Mesothelial cell of epicardium (in vitro differentiated cells): ENCODE results near the gene RIPK3. TPM values are rescaled to one million over a fixed set of nuclear protein-coding genes. Genes with fewer than 3 reads are reported as not detected.

Experiments
- DNase-seq, 2 experiments: peaks; one replicate each; pipeline ENCODE4 v3.0.0; 2021; ENCODE audit warnings: low spot score in 2 of 2; ENCODE audit not compliant: unreplicated experiment in 2 of 2
- H3K27ac Mint-ChIP-seq: 2 replicates; pipeline ENCODE4 v1.8.0; 2021; ENCODE audit warnings: mixed read lengths
- H3K27me3 Mint-ChIP-seq: 2 replicates; pipeline ENCODE4 v1.8.0; 2021; ENCODE audit warnings: low read depth, mixed read lengths
- H3K36me3 Mint-ChIP-seq: 2 replicates; pipeline ENCODE4 v1.8.0; 2021; ENCODE audit warnings: mixed read lengths
- H3K4me1 Mint-ChIP-seq: 2 replicates; pipeline ENCODE4 v1.8.0; 2021; ENCODE audit warnings: mixed read lengths
- H3K4me3 Mint-ChIP-seq: 2 replicates; pipeline ENCODE4 v1.8.0; 2021; ENCODE audit warnings: mild to moderate bottlenecking, moderate library complexity, mixed read lengths
- H3K9me3 Mint-ChIP-seq: 2 replicates; pipeline ENCODE4 v1.8.0; 2021; ENCODE audit warnings: mixed read lengths
- total RNA-seq: library from RNA; stranded (reverse); gene quantifications from 3 replicates; pipeline ENCODE4 v1.2.1, GENCODE V29; 2021
- TF ChIP-seq, protein P1 (sequence below): fragments of 200-600 bp; sonication (generic); IDR thresholded peaks from one replicate; pipeline ENCODE4 v1.5.0; 2021; ENCODE audit warnings: antibody characterized with exemption; ENCODE audit not compliant: unreplicated experiment

Gene RIPK3
- total RNA-seq, 1 donor from 2014 or later: 2.0 TPM

DNA sequence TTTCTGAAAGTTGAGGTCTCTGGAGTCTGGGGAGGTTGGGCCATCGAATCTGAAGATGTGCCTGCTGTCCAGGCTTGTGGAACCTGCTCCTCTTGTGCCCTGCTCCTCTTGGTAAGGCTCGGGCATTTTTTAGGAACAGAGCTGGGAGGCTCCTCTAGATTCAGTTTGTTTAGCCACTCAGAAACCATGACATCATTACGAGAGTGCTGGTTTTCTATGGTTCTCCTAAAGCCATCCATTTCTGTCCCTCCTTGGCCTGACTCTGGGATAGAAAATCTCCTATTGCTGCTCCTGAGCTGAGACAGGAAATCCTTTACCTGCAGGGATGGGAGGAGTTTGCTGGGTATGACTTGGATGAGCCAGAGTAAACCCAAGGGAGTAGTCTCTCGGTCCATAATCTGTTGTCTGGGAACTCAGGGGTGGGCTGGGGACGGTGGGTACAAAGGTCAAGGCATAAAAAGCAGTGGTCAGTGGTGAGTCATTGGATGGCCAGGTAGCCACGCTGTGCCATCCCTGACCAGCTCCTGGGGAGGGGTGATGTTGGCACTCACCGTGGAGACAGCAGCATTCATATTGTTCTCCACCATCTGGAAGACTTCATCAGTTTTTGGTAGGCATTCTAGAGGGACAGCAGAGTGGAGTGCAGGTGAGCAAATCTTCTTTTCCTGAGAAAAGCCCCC is 2.5 kb downstream of the RIPK3 start:
- no peak for DNase-seq
- Mint-ChIP-seq H3K4me1 (peaks cover 20% of the 10 kb centered on the region), H3K27ac (no peak overlapping the region), H3K4me3 (no peak overlapping the region), H3K27me3 (peaks cover 96% of the 10 kb centered on the region), H3K36me3 (no peaks in the 10 kb centered on the region), H3K9me3 (no peaks in the 10 kb centered on the region)
- TF ChIP-seq, protein P1, sequence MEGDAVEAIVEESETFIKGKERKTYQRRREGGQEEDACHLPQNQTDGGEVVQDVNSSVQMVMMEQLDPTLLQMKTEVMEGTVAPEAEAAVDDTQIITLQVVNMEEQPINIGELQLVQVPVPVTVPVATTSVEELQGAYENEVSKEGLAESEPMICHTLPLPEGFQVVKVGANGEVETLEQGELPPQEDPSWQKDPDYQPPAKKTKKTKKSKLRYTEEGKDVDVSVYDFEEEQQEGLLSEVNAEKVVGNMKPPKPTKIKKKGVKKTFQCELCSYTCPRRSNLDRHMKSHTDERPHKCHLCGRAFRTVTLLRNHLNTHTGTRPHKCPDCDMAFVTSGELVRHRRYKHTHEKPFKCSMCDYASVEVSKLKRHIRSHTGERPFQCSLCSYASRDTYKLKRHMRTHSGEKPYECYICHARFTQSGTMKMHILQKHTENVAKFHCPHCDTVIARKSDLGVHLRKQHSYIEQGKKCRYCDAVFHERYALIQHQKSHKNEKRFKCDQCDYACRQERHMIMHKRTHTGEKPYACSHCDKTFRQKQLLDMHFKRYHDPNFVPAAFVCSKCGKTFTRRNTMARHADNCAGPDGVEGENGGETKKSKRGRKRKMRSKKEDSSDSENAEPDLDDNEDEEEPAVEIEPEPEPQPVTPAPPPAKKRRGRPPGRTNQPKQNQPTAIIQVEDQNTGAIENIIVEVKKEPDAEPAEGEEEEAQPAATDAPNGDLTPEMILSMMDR: no peak

DNA sequence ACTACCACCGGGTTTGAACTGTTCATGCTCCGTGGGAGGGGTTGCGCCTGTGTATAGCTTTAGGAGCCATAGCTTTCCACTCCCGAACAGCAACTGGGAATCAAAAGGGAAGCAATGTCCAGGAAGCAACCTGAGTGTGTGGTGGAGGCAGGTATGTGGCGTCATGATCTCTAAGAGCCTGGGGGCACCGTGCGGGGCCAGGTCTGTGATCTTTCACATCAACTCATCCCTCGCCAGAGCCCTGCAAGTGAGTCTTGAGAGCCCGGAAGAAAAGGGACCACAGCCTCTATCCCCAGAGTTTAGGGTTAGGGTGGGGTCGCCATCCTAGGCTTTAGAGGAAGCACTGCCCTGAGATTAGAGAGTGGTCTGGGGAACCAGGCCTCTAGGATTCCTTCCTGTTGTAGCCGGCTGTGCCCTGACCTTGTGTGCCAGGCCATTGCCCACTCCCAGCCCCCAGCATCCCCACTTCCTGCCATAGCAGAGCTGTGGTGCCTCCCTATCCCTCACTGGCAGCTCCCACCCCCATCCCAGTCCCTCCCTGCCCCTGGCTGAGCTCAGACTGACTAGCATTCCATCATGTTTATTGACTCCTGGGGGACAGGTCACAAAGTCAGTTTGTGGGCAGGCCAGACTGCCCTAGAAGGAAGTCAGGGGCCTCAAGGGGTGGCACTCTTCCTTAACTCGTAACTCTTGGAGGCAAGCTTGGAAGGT is 4.2 kb downstream of the RIPK3 start:
- H3K4me1 Mint-ChIP-seq: peaks cover 24% of the 10 kb centered on the region
- no peaks in the 10 kb centered on the region for H3K9me3 Mint-ChIP-seq
- H3K36me3 Mint-ChIP-seq: no peaks in the 10 kb centered on the region
- H3K27ac Mint-ChIP-seq: no peak overlapping the region
- DNase-seq: no peak
- peaks cover 93% of the 10 kb centered on the region for H3K27me3 Mint-ChIP-seq
- peak overlapping the region; percentile 48 for H3K4me3 Mint-ChIP-seq
- TF ChIP-seq, protein P1: no peak

DNA sequence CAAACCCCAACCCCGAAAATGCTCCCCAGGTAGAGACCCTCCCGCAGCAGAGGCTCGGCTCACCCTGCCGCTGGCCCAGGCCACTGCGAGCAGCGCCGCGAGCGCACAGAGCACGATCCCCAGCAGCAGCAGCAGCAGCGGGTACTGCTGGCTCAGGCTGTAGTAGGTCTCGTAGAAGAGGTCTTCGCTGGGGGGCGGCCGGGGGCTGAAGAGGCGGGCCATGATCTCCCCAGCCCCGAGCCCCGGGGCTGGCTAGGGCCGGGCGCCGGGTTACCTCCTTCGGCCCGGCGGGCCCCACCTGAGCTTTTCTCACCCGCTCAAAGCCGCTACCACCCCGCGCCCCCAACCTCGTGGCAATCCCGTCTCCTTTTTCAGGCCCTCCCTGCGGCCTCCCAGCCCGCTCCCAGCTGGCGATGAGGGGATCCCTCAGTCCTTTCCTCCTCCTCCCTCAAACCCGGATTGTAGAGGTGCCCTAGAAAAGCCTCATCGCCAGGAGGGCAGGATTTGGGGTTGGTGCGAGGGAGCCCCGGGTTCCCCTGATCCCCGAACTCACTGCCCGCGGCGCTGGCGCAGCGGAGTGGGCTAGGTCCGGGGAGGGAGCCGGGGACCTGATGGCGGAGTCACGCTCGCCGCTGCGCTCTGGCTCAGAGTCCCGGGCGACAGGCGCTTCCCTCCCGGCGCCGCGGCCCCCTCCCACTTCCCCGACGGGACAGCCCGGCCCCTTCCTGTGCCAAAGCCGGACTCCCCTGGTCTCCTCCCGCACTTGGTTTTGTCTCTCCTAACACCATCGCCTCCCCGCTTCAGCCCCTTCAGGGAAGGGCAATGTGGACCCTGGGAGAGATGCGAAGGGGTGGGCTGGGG is 5.1 kb downstream of the RIPK3 start, which contains the start of gene ADCY4:
Gene ADCY4 (minus strand): TSS at position 641 of the 861 bp plus-strand sequence. CDS start 419 bp downstream, at position 222.
- H3K4me1 Mint-ChIP-seq: peaks cover 21% of the 10 kb centered on the region
- TF ChIP-seq, protein P1: no peak
- H3K27me3 Mint-ChIP-seq: peaks cover 87% of the 10 kb centered on the region
- no peaks in the 10 kb centered on the region for H3K36me3 Mint-ChIP-seq
- H3K9me3 Mint-ChIP-seq: no peaks in the 10 kb centered on the region
- DNase-seq: no peak
- peak within 1 kb of the TSS; percentile 57 for H3K4me3 Mint-ChIP-seq
- no peak within 1 kb of the TSS for H3K27ac Mint-ChIP-seq

DNA sequence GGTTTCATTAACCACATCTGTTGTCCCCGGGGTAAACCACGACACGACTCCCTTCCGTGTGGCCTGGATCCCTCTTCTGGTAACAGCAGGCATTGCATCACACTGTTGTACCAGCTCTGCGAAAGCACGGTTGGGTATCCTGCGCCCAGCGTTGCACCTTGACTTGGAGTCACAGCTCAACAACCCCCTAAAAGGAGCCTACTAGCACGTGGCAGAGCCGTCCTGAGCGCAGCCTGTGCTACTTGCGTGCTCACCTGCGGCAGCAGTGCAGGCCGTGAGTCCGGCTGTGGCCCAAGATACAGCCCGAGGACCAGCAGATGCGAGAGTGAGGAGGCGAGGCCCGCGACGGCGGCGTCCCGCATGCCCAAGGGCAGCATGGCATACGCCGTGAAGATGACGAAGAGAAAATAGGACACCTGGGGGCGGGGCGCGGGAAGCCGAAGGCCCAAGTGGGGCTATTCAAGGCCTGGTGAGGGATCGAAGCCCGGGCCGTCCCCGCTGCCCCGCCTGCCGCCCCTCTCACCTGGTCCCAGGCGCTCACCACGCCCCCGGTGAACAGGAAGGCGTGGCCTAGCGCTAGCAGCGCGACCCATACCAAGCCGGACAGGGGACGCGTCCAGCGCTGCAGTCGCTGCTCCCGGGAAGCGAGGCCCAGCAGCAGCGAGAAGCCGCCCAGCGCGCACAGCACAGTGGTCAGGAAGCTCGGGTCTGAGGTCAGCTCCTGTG is 7.4 kb downstream of the RIPK3 start:
- Mint-ChIP-seq H3K9me3 (no peaks in the 10 kb centered on the region), H3K4me3 (peak overlapping the region; percentile 66), H3K27me3 (peaks cover 64% of the 10 kb centered on the region), H3K27ac (no peak overlapping the region), H3K36me3 (no peaks in the 10 kb centered on the region), H3K4me1 (peaks cover 19% of the 10 kb centered on the region)
- TF ChIP-seq, protein P1: peak; percentile 78
- DNase-seq: peak in 1 of 2 experiments; percentile 71

DNA sequence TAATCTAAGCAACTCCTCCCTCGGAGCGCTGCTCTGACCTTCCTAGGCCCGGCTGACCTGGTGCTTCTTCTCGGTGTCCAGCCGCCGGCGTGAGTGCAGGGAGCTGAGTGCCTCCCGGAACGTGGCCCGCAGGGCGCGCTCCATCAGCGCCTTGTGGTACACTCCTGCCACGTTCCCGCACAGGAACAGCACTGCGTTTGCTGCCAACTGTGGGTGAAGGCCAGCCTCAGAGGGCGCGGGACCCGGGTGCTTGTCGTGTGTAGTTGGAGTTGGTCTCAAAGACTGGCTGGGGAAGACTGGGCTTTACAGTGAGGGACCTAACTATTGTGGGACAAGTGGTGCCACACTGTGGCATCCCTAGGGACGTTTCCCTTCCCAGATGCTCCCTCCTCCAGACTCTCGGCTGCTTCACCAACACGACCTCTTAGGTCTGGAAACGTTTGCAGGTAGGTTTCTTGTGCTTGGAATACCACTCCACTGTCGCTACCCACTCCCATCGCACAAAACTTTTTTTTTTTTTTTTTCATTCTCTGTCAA is 8.0 kb downstream of the RIPK3 start:
- Mint-ChIP-seq H3K4me3 (peak overlapping the region; percentile 66), H3K9me3 (no peaks in the 10 kb centered on the region), H3K27me3 (peaks cover 58% of the 10 kb centered on the region), H3K27ac (no peak overlapping the region), H3K36me3 (no peaks in the 10 kb centered on the region), H3K4me1 (peaks cover 19% of the 10 kb centered on the region)
- TF ChIP-seq, protein P1: no peak
- no peak for DNase-seq
